GM18505 (cell line): ENCODE results near the gene GLTP.
"Not testable (repeated sequence)": the region's sequence is repeated elsewhere in the genome, so short reads cannot be mapped to it uniquely, and the experiment has no call there.

Experiments
- ATAC-seq: cut with Tn5 transposase; IDR thresholded peaks from one replicate; pipeline ENCODE4 v1.9.1; 2021; ENCODE audit not compliant: unreplicated experiment
- POLR2A ChIP-seq: IDR thresholded peaks from 4 replicates; pipeline ENCODE4 v1.6.1; 2011; ENCODE audit warnings: borderline replicate concordance; ENCODE audit not compliant: insufficient read depth, insufficient read length; ENCODE audit errors: extremely low read depth

Gene GLTP

DNA sequence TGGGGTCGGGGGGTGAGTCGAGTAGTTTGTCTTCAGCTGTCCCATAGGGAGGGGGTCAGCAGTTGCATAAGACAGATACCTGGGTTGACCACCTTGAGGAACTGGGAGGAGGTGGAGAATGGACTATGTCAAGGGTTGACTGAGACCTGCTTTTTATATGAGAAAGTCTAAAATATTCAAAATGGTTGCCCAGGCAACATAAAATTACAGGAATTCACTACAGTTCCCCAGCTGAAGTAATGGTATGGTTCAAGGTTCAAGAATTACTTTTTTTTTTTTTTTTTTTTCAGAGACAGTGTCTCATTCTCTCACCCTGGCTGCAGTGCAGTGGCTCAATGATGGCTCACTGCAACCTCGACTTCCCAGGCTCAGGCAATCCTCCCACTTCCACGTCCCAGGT, 14.6 kb upstream of the GLTP start:
- TF ChIP-seq POLR2A = no peak
- no peak for ATAC-seq

DNA sequence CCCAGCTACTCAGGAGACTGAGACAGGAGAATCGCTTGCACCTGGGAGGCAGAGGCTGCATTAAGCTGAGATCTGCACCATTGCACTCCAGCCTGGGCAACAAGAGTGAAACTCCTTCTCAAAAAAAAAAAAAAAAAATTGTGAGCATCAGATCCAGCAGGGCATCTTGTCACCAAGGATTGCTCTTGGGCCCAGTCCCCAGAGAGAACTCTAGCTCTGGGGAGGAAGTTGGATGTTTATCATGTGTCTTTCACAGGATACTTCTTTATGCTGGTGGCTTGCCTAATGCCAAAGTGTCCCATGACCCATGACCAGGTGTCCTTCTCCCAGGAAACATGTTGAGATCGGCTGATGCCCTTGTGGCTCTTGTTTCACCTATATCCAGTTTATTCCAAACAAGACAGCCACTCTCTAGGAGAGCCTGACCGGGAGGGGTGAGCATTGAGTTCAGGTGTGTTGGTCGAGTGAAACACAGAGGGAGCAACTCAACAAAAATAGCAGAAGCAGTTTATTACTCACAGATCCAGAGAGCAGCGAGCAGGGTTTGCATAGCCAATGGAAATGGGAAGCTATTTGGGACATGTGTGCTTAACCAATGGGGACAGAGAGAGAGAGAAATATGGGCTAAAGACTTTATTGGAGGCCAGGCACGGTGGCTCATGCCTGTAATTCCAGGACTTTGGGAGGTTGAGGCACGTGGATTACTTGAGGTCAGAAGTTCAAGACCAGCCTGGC, 13.1 kb upstream of the GLTP start:
- no peak for TF ChIP-seq POLR2A
- ATAC-seq = no peak

DNA sequence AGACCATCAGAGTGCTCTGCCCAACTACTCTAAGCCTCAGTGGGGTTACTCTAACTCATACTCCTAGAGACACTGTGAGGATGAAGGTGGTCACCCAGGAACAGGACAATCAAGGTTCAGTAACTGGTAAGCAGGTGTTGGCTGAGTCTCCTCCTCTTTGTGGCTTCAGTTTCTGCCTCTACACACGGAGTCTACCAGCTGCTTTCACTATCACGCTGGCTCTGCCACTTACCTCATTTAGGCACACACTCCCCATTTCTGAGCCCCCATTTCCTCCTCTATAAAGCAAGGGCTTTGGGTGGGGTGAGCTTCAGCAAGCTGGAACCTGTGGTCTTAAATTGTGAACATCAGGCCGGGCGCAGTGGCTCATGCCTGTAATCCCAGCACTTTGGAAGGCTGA, 12.4 kb upstream of the GLTP start:
- peak; percentile 17 for TF ChIP-seq POLR2A
- peak; percentile 64 for ATAC-seq

DNA sequence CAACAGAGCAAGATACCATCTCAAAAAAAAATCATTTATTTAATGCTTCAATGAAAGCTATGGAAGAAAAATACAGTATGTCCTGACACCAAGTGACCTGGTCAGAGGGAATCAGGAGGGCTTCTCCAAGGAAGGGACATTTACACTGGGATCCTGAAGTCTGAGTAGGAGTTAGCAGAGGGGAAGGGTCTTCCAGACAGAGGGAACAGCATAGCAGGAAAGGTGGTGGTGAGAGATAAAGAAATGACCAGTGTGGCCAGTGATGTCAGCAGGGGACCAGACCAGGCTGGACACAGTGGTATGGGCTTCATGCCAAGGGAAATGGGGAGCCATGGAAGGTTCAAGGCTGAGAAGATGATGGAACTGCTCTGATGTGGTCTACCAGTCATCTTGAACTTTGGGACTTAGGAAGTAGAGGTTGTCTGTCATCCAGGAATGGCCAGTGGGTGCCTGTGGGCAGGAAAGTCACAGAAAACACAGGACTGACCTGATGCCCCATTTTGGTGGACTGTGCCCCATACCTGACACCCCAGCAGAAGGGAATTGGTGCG, 11.9 kb upstream of the GLTP start:
- no peak for ATAC-seq
- TF ChIP-seq POLR2A = no peak

DNA sequence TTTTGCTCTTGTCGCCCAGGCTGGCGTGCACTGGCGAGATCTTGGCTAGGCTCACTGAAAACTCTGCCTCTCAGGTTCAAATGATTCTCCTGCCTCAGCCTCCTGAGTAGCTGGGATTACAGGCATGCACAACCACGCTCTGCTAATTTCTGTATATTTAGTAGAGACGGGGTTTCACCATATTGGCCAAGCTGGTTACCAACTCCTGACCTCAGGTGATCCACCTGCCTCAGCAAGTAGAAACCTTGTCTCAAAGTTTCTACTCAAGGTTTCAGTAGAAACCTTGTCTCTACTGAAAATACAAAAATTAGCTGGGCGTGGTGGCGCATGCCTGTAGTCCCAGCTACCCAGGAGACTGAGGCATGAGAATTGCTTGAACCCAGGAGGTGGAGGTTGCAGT, 11.4 kb upstream of the GLTP start:
- not testable (repeated sequence) for ATAC-seq

DNA sequence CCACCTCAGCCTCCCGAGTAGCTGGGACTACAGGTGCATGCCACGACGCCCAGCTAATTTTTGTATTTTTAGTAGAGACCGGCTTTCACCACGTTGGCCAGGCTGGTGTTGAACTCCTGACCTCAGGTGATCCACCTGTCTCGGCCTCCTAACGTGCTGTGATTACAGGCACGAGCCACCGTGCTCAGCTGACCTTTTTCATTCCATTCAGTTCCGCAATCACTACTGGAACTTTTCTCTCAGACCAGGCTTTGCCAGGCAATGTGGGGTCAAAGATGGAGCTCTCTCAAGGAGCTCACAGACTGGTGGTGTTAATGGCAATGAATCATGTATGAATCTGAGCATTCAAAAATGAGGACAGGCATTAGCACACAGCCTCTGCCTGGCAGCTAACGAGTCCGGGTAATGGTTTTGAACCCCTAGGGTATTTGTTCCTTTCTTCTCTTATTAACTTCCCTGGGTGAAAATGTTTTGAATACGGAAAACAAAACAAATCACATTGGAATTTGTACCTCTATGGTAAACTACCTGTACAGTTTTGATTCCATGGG, 10.4 kb upstream of the GLTP start:
- ATAC-seq = no peak
- no peak for TF ChIP-seq POLR2A

DNA sequence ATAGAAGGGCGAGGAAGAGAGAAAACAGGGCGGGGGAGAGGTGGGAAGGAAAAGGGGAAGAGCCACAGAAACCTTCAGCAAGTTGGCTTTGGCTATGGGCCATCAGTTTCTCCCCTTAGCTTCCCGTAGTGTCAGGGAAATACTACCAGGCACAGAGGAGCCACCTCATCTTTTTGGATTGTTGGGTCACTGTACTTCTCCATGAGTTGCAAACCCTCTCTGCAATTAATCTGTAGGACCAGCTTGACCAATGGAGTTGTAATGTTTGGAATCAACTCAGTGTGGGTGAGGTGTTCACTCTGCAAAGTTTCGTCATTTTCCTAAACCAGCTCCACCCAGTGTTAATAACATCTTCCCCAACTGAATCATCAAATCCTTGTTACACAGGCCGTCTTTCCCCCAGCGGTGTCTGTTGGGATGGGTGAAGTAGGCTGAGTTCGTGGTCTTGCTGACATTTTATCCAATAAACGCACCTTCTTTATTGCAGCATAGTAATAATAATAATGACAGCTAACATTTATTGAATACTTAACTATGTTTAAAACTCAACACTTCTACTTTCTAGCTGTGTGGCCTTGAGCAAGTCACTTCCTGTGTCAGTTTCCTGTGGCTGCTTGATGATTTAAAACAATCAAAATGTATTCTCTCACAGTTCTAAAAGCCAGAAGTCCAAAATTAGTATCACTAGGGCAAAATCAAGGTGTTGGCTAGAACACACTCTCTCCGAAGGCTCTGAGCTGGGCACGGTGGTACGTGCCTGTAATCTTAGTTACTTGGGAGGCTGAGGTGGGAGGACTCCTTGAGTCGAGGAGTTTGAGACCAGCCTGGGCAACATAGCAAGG, 8.1 kb upstream of the GLTP start:
- TF ChIP-seq POLR2A = no peak
- no peak for ATAC-seq

DNA sequence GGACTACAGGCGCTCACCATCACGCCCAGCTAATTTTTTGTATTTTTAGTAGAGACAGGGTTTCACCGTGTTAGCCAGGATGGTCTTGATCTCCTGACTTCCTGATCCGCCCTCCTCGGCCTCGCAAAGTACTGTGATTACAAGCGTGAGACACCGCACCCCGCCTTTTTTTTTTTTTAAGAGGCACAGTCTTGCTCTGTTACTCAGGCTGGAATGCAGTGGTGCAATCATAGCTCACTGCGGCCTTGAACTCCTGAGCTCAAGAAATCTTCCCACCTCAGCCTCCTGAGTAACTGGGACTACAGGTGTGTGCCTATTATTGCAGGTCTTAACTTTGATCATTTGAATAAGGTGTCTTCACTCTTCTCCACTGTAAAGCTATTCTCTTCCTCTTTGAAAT, 5.3 kb upstream of the GLTP start:
- ATAC-seq = no peak

DNA sequence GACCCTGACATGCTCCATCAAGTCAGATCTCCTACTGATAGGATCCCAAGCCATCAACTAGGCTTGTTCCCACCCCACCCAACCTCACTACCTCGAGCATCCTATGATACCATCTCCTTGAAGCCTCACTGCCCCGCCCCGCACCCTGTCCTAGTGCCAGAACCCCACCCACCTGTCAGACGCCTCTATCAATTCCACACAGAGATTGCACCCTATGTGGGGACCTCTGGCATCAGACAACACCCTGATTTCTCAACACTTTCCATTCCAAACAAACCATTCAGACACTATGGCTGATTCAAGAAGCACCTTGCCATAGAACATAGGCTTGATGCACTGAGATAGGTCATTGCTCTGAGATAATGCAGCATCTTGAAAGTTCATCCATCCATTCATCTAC, 3.1 kb upstream of the GLTP start:
- no peak for TF ChIP-seq POLR2A
- ATAC-seq = no peak

More for the DNA sequence above, 5.3 kb upstream of the GLTP start:
- TF ChIP-seq POLR2A = no peak

DNA sequence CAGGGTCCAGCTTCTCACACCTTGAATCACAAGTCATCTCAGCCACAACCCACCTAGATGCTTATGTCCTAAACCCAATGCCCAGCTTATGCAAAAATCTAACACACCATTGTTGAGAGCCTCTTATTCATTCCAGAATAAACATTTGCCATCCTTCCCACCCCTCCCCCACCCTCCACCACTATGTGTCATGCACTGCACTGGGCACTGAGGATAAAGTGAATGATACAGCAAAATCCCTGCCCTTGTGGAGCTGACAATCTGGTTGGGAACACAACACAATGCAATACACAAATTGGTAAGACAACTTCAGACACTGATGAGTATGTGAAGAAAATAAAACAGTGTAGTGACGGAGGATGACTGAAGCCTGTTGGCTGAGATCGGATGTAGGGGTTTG, 1.4 kb upstream of the GLTP start:
- TF ChIP-seq POLR2A = no peak
- ATAC-seq = no peak

DNA sequence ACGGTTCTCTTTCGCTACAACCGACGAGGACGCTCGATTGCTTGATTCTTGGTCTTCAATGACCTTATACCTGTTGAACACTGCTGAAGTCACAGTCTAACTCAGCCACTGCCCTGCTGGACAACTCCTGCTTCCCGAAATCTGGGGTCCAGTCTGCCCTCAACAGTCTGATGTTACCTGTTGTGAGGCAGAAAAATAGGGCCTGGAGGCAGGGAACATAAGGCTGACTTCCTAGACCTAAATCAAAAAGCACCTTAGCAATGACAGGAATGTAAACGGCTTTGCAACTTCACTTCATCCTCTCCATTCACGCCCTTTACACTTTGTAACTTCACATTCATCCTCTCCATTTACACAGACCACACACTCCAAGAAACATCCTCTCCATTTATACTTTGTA, 597 bp upstream of the GLTP start:
- no peak for TF ChIP-seq POLR2A
- no peak for ATAC-seq

DNA sequence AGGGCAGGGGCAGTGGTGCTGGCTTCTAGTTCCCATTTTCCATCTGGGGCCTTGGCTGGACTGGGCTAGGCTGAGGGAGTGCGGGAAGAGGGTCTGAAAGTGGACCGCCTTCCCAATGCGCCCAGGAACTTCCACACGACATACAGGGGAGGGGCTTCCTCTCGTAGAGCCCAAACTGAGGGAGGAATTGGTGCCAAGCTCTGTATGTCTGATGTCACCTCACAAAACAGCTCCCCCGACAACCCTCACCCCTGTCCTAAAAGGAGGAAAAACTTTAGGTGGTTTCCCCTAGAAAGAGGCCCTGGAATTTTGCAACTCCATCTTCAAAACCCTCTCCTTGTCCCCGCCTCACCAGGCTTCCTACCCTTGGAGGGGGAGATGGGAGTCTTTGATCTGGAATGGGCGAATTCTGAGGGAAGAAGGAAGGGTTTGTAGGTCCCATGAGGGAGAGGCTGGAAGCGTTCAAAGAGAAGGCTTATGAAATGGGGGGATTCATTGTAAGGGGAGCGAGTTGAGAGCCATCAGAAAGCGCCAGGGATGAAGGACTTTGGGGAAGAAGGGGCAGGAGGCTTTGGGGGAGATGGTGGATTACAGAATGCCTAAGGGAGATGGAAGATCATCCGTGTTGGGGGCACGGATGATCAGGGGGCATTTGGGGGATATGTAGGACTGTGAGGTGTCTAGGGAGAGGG, 844 bp downstream of the GLTP start:
- no peak for TF ChIP-seq POLR2A
- no peak for ATAC-seq

DNA sequence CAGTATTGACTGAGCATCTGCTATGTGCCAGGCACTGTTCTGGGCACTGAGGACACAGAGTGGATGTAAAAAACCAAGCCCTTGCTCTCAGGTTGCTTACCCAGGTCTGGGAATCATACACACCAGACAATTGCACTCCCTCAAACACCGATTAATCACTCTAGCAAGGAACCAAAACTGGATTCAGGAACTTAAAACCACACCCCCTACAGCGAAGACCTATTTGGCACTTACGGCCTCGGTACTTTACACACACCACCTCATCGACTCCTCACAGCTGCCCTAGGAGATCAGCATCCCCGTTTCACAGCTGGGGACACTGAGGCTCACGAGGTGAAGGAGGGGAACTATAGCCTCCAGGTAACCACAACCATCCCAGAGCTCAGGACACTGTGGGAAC, 1.6 kb downstream of the GLTP start:
- TF ChIP-seq POLR2A = no peak
- ATAC-seq = no peak

DNA sequence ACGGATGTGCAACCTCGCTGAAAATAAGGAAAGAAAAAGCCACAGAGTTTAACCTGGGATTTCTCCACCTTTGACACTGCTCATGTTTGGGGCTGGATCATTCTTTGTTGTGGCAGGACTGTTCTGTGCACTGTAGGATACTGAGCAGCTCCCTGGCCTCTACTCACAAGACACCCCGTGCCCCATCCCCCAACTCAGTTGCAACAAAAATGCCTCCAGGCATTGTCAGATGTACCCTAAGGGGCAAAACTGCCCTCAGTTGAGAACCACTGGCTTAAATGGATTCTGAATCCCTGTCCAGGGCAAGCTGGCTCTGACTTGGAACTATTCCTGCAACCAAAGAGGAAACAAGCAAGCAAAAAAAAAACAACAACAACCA, 2.1 kb downstream of the GLTP start:
- no peak for TF ChIP-seq POLR2A
- no peak for ATAC-seq
